DND-41 (cell line): ENCODE measurements around the gene MTA2.

Experiments used
- CTCF ChIP-seq: IDR thresholded peaks from 2 replicates; pipeline ENCODE4 v1.5.1; 2012; ENCODE audit warnings: borderline replicate concordance, low read length, moderate library complexity, mild to moderate bottlenecking; ENCODE audit not compliant: poor library complexity, severe bottlenecking; ENCODE audit errors: extremely low read depth
- EZH2 ChIP-seq: IDR thresholded peaks from 3 replicates; pipeline ENCODE4 v1.6.1; 2012; ENCODE audit warnings: borderline replicate concordance, low read depth, mild to moderate bottlenecking, moderate library complexity, low read length, inconsistent platforms; ENCODE audit not compliant: severe bottlenecking

GRCh38 chr11:62615521-62615920 is 13.9 kb upstream of the MTA2 start:
- TF ChIP-seq CTCF (no peak), EZH2 (no peak)
